A172 (cell line): Measurements from ENCODE around the gene ARHGAP26. TPM values are rescaled to one million over a fixed set of nuclear protein-coding genes. Genes with fewer than 3 reads are reported as not detected.

Experiments used
- DNase-seq: peaks from one replicate; pipeline ENCODE4 v3.0.0-alpha.2; 2015; ENCODE audit warnings: low spot score
- total RNA-seq: library from RNA; depleted of rRNA; stranded (reverse); fragments of >200 nt; shearing (Covaris generic); gene quantifications from 2 replicates; pipeline ENCODE4 v1.2.3, GENCODE V29; 2014

The ARHGAP26 gene
- total RNA-seq, 1 experiment from 2014 or later, result 1.6 TPM

DNA sequence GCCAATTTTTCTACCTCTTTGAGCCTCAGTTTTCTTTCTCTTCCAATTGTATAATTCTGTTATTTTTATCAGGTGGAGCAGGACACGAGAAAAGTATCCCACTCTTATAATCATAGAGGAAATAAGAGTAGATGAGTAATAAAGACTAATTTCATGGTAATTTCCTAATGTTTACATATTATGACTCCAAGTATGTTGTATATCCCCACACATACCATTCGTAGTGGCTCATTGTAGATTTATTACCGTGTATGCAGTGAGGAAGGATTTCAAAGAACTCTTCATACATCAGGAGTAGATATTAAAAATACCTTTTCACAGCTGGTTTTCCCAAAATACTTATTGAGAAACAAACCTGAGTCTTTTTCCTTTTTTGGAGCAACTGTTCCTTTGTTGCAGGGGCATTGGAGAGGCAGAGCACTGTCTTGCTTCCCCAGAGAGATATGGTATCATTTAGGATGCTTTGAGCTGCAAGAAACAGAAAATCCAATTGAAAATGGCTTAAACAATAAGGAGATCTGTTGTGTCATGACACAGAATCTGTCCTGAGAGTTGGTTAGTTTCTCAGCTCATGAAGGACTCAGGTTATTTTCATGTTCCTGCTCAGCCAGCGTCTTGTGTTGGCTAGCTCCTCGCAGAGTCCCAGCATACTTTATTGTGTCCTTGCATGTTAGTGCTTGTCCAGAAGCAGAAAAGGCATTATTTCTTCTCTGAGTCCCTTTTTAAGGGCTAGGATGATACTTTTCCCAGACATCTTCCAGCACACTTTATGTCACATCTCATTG, 291.2 kb downstream of the ARHGAP26 start:
- peak; percentile 56 for DNase-seq

DNA sequence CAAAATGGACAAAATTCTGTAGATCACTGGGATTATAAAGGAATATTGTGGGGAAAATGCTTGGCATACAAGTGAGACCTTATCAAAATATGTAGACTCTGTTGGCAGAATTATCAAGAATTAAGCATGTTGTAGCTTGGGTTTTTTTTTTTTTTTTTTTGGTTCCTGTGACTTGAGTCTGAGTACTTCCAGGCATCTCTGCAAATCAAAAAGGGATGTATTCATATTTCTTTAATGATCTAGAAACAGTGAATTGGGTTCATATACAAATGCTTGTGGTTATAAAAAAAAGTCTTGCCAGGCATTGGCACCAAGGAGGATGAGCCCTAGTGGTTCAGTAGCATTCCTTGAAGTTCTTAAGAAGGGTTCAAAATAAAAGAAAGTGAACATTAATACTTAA, 292.2 kb downstream of the ARHGAP26 start:
- DNase-seq, result no peak

DNA sequence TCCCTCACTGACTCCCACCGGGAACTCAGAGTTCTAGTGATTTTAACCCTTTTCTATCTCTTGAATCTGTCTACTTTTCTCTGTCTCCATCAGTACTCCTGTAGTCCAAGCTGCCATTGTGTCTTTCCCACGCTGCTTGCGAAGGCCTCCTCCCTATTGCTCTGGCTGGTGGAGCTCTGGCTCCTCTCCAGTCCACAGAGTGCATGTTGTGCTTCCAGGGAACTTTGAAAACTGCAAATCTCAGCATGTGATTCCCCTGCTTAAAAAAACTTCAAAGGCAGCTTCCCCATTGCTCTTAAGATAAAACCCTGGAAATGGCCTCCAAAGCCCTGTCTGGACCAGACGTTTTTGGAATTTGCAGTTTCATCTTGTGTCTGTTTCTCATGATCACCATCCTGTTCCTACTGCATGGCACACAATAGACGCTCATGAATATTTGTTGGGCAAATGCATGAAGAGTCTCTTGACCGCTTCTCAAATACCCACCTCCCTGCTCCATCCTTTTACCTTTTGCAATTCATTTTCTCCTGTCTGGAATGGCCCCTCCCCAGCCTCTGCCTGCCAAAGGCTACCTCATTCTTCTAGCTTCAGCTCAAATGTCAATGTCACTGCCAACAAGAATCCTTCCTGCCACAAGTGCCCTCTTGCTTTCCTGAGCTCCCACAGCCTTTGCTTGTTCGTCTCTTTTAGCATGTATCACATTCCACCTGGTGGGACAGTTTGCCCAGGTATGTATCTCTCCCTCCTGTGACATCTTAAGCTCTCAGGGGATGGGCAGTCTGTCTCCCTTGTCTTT, 293.2 kb downstream of the ARHGAP26 start:
- no peak for DNase-seq

DNA sequence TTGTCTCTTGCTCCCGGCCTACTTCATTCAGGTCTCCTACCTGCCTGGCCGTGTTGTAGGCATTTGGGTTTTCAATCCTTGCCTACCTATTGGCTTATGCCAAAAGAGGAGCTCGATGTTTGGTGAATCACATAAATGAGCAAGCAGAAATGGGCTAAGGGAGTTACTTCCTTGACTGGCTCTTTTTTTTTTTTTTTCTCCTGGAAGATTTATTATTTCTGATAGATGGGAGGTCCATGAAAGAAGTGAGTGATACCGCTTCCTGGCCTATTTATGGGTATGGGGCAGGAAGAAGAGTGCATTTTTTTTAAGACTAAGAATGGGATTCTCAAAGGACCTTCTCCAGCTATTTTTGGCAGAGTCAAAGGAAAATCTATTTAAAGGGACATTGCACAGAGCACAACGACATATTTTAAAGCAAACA, 294.1 kb downstream of the ARHGAP26 start:
- DNase-seq, result peak; percentile 46

DNA sequence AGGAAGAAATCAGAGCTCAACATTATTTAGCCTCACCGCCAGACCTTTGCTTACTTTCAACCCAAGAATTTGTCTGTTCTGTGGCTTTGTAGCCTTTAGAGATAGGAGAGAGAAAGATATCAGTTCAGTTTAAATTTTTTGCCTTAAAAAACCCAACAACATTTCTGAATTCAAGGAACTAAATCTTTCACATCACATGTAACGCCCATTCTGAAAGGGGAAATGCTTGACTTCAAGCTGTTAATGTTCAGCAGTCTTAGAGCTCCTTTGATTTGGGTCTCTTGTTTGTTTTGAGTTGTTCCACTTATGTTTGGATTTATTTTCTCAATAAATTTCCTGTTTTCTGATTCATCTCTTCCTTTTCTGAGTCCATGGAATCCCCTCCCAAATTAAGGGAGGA, 294.5 kb downstream of the ARHGAP26 start:
- DNase-seq, result no peak

DNA sequence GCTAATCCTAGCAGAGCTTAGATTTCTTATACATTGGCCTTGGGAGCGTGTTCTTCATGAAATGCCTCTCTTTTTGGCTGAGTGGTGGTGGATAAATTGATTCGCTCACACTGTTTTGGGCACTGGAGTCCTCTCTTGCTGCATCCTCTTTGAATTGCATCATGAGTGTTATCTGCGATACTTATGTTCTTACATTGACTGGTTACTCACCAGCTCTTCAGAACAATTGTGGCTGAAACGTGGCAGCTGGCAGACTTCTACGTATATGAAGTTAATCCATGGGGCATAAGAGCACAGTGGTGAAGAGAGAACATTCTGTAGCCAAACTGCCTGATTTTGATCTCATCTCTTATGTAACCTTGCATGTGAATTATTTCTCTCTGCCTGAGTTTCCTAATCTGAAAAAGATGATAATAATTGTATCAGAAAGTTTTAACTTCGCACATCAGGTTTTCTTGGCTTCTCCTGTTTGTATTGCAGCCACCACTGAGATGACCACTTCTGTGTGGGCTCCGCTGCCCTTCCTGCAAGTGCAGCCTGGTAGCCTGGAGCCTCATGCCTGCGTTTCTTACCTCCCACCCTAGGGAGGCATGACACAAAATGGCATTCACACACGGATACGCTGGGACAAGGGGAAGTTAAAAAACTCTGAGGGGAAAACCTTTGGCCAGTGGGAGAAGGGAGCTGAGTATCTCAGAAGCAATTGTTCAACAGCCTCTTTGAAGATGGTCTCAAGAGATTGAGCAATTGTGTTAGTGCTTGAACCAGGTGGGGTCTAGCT, 295.2 kb downstream of the ARHGAP26 start:
- DNase-seq, result no peak

DNA sequence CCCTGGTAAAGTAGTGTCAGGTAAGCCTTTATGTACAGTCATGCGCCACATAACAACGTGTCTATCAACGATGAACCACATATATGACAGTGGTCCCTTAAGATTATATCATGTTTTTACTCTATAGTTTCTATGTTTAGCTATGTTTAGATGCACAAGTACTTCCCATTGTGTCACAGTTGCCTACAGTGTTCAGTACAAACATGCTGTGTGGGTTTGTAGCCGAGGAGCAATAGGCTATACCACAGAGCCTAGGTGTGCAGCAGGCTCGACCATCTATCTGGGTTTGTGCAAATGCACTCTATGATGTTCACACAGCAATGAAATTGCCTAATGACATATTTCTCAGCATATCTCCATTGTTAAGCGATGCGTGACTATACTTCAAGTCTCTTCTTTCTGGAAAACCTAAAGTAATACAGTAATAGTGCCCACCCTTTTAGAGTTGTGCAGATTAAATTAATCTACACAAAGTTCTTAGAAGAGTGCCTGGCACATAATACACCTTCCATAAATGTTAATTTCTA, 295.9 kb downstream of the ARHGAP26 start:
- no peak for DNase-seq

DNA sequence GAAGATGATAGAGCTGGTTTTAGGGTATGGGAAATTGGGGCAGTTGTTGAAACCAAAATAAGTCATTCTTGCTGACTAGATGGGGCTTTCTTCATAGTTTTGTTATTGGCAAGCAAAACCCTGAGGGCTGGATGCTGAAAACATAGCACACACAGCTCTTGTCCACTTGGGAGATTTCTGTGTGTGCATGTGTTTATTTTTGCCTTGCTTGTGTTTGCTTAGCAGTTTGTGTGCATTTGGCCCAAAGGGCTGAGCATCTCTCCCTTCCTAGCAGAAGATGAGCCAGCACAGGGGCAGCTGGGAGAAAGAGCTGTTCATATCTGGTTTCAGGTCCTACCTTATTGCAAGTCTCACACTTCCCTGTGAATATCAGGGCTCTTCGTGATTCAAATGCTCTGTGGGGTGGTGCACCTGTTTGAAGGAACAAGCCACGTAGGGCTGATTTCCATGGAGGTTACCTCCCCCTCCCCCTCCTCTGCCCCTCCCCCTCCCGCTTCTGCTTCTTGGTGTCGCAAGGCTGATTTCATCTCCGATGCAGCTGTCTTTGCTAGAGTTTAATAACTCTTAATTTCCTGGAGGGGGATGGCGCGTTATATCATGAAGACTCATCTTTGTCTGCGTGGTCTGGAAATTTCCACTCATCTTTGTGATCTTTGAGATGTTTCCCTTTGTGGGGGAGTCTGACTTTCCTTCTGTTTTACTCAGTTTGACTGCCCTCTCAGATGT, 296.5 kb downstream of the ARHGAP26 start:
- DNase-seq, result no peak

DNA sequence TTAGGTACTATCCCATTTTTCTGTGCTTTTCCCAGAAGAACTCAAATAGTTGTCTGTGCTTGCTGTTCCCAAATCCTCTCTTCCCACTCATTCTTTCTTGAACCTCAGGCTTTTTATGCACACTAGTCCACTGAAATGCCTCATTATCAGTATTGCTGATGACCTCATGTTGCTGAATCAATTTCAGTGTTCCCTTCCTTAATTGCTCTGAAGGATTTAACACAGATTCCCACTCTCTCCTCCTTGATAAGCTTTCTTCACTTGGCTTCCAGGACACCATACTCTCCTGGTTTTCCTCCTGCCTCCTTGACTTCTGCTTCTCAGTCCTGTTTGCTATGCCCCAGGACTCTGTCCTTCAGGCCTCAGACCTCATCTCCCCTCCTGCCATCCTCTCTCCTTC, 298.5 kb downstream of the ARHGAP26 start:
- DNase-seq, result no peak

DNA sequence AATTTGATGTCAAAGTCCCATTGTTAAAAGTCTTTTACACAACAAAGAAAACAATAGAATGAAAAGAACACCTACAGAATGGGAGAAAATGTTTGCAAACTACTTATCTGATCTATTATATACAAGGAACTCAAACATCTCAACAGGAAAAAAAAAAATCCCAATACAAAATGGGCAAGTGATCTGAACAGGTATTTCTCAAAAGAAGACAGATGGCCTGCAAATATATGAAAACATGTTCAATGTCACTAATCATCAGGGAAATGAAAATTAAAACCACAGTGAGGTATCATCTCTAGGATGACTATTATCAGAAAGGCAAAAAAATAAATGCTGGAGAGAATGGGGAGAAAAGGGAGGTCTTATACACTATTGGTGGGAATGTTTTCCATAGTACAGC, 301.8 kb downstream of the ARHGAP26 start:
- DNase-seq, result no peak

DNA sequence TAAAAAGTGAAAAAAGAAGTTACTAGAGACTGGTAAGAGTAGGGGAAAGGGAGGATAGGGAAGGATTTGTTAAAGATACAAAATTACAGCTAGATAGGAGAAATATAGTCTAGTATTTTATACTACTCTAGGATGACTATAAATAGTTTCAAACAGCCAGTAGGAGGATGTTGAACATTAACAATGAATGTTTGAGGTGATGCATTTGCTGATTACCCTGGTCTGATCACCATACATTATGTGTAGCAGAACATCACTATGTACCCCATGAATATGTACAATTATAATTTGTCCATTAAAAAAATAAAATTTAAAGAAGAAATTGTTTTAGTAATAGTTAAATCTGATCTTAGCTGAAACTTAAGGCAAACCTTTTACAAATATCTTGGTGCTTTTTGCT, 302.6 kb downstream of the ARHGAP26 start:
- DNase-seq, result no peak

DNA sequence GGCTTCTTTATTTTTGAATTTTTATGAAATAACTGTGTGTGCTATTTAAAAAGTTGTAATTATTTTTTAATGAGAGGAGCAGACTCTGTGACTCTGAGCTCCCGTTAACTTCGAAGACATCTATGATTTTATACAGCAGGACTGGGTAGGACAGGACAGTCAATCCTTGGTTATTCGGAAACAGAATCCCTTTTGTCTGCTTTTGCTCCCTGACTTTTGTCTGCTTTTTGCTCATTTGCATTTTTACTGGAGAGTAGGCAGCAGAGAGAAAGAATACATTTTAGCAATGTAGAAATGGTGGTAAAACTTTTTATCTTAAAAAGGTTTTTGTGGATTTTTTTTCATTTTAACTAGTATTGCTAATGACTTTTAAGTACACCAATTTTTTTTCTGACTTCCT, 303.6 kb downstream of the ARHGAP26 start:
- DNase-seq, result no peak

DNA sequence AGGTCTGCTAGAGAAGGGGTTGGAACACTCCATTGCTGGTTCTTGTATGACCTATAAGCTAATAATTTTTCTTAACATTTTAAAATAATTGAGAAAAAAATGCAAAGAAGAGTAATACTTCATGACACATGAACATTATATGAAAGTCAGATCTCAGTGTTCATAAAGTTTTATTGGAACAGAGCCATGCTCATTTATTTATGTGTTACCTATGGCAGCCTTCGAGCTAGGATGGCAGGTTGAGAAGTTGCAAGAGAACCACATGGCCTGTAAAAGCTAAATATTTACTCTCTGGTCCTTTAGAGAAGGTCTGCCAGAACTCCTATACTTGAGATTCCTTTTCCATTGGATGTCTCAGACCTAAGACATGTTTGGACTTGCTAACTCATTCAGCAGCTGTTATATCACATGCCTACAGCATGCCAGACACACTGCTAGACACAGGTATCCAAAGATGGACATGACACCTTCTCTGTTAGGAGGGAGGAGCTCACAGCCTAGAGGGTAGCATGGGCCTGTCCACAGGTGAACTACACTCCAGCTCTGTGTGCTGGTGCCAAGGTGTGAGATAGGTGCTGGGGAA, 304.3 kb downstream of the ARHGAP26 start:
- no peak for DNase-seq

DNA sequence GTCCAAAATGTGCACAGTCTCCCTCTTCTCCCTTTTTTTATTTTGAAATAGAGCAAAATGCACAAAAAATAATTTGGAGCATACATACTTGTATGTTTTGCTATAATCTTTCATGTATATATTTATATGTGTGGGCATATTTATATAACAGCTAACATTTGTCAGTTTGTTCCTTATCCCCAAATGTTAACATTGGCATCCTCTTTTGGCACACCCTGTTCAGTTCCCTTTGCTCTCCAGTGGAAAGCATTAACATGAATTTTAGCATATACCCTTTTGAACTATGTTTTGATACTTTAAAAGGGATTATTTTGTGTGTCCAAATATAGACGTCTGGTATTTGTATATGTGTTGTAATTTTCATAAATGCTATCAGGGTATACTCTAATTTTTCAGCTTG, 306.2 kb downstream of the ARHGAP26 start:
- no peak for DNase-seq

DNA sequence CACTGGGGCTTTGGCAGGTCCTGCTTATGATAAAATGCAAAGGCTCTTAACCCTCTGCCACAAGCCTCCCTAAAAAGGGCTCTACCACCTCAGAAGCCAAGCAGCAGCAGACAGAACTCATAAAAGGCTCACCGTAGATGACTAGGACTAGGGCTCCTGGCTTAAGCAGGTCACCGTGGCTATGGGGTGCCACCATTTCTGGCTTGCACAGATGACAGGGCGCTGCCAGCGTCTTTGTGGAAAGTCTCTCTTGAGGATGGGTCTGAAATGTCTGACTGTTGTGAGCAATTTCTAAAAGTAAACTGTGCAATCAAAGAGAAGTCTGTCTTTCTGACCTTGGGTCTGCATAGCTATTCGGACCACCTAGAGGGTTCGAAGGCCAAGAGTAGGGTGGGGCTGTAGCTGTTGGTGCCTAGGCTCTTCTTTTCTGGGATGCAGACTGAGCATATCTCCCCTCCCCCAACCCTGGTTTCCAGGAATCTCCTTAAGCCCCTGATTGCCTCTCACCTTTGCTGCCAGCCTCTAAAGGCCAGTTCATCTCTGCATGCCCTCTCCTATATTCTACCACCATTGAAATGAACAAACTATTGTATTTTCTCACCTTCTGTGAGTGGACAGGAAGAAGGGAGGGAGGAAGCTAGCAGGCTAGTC, 307.4 kb downstream of the ARHGAP26 start:
- DNase-seq, result no peak

DNA sequence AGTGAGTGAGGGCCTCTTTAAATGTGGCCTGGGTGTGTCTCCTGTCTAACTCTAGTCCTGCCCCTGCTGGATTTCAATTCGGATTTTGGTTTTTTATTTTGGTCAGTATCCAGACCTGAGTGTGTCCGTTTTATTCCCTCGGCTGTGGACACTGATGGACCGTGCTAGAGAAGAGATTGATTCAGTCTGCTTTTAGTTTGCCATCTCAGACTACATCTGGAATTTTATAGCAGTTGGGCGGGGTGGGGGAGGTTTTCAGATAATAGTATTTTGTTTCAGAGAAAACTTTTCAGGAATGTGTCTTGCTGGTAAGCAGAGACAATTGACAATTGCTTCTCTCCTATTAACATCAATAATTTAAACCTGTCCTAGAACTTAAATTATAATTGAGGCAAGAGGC, 308.1 kb downstream of the ARHGAP26 start:
- DNase-seq, result no peak

DNA sequence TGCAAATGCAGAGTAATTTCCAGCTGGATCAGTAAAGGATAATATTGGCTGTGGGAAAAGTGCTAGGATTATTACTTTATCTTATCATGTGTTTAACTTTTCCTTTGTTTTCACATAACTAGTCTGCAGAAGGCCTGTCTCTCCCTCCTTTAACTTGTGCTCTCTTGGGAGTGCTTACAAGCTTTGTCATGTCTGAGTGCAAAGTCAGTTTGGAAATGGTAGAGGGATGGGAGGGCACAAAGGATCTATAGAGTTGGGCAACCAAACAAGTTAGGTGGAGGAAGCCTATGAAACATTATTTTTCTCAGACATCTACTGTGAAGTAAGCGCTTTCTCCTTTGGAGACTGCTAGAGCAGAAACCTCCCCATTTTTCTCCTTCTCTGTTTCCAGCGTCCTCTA, 308.8 kb downstream of the ARHGAP26 start:
- no peak for DNase-seq

DNA sequence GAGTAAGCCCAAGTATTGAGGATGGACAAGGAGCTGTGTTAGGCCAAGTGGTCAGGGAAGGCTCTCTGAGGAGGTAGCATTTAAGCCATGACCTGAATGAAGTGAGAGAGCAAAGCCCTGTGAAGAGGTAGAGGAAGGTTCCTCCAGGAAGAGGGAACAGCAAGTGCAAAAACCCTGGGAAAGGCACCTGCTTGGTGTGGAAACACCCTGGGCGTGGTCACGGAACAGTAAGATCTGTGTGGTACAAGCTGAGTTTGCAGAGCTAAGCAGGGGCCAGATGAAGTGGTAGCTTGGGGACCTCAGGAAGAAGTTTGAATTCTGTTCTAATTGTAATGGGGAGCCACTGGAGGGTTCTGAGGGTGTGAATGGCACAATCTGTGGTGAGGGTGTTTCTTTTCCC, 310.2 kb downstream of the ARHGAP26 start:
- DNase-seq, result no peak

DNA sequence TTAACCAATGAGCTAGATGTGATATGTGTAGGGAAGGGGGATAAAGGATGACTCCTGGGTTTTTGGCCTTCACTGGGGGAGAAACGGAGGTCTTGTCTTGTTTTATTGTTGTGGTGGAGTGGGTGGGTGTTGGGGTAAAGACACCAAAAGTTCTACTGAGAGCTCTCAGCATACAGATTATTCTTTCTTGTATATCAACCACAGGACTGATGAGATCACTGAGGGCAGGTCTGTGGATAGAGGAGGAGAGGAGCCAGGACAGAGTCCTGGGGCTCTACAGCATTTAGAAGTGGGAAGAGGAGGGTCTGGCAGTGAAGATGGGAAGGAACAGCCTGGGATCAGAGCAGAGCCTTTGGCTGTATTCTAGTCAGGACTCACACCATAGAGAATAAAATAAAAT, 310.8 kb downstream of the ARHGAP26 start:
- no peak for DNase-seq

DNA sequence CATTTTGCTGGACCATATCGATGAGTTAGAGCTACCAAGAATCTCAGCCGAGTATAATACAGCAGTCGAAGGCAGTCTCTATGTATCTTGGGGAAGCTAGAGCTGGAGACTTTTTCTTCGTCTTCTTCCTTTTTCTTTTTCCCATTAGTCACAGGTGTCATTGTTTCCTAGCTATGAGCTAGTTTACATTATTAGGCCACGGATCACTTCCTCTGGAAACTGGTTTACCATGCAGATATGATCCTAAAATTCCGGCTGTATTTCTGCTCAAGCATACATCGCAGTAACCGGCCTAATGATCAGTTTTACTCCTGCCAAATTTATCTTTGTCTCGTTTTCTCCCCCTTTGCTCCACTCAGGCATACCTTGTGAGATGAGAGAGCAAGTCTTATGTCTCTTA, 312.8 kb downstream of the ARHGAP26 start:
- no peak for DNase-seq

DNA sequence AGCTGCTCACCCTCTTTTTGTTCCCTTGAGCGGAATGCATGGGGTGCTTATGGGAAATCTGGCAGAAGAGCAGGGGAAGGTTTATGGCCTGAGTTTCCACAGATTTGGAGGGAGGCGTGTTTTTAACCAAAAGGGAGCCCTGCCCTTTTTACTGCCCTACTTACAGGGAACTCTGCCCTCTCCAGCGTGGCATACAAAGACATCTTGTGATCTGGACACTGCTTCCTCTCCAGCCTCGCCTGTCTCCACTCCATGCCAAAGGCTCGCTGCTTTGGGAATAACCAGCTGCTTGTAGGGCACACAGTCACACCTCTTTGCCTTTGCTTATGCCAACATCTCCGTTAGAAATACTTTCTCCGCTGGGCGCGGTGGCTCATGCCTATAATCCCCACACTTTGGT, 314.2 kb downstream of the ARHGAP26 start:
- DNase-seq, result no peak
